Pons (tissue), 1 donor: Measurements from ENCODE around the gene FADD.

Source experiments
- DNase-seq: peaks from one replicate; pipeline ENCODE4 v3.0.0-alpha.2; 2016; ENCODE audit warnings: low spot score

The FADD gene

GRCh38 chr11:70233962-70234361 is 30.9 kb downstream of the FADD start:
- DNase-seq, result no peak

GRCh38 chr11:70240337-70240736 is 37.2 kb downstream of the FADD start:
- no peak for DNase-seq

- no peak for DNase-seq
Observed at GRCh38 chr11:70241709-70242108, 38.6 kb downstream of the FADD start.

- DNase-seq, result no peak
Observed at GRCh38 chr11:70242885-70243284, 39.8 kb downstream of the FADD start.

- DNase-seq, result no peak
Observed at GRCh38 chr11:70243912-70244652, 41.0 kb downstream of the FADD start.

- DNase-seq, result no peak
Observed at GRCh38 chr11:70244698-70245097, 41.6 kb downstream of the FADD start.

- no peak for DNase-seq
Observed at GRCh38 chr11:70246196-70246595, 43.1 kb downstream of the FADD start.

GRCh38 chr11:70247042-70247709 is 44.1 kb downstream of the FADD start:
- no peak for DNase-seq

- peak; percentile 25 for DNase-seq
Observed at GRCh38 chr11:70247710-70248072, 44.6 kb downstream of the FADD start.

- DNase-seq, result no peak
Observed at GRCh38 chr11:70250876-70251658, 48.0 kb downstream of the FADD start.

- DNase-seq, result no peak
Observed at GRCh38 chr11:70251659-70252321, 48.7 kb downstream of the FADD start.

GRCh38 chr11:70252844-70253243 is 49.7 kb downstream of the FADD start:
- no peak for DNase-seq

GRCh38 chr11:70255477-70256116 is 52.5 kb downstream of the FADD start:
- DNase-seq, result no peak
